K562 (cell line): ENCODE measurements around the gene TRPC4AP.

Experiments used
- CTCF ChIP-seq, 3 experiments: IDR thresholded peaks in 2 of 3; conservative IDR thresholded peaks in 1 of 3; 2 replicates each; pipeline ENCODE4 v1.5.1; 2011 to 2012; ENCODE audit warnings: low read length in 3 of 3, mild to moderate bottlenecking in 3 of 3, control low read depth in 2 of 3, improper control_type of control experiment in 1 of 3, inconsistent platforms in 1 of 3, low read depth in 1 of 3, mixed read lengths in 1 of 3, moderate library complexity in 1 of 3; ENCODE audit not compliant: insufficient read depth in 2 of 3
- FOXK2 ChIP-seq, 2 experiments: fragments of 450-650 bp; IDR thresholded peaks in 1 of 2; conservative IDR thresholded peaks in 1 of 2; 2 replicates each; pipeline ENCODE4 v1.6.1; 2016; ENCODE audit warnings: low read depth in 2 of 2, mild to moderate bottlenecking in 1 of 2
- PCBP2 ChIP-seq: fragments of 200-400 bp; formaldehyde crosslinking; IDR thresholded peaks from 2 replicates; pipeline ENCODE4 v1.6.1; 2018; ENCODE audit warnings: low read length, low read depth, mild to moderate bottlenecking, moderate library complexity; ENCODE audit not compliant: poor library complexity, severe bottlenecking
- POLR2A ChIP-seq: fragments of 450-650 bp; conservative IDR thresholded peaks from 2 replicates; pipeline ENCODE4 v1.6.1; 2016
- ZNF57 ChIP-seq: fragments of 450-650 bp; formaldehyde crosslinking; IDR thresholded peaks from 2 replicates; pipeline ENCODE4 v1.4.0; 2020; ENCODE audit warnings: mild to moderate bottlenecking, moderate library complexity
- TF ChIP-seq, protein P1 (sequence below), 2 experiments: IDR thresholded peaks in 1 of 2; conservative IDR thresholded peaks in 1 of 2; 2 replicates each; pipeline ENCODE4 v1.6.1; 2016; ENCODE audit warnings: low read depth in 2 of 2, mild to moderate bottlenecking in 1 of 2, missing compliant biosample characterization in 1 of 2, missing genetic modification characterization in 1 of 2, moderate library complexity in 1 of 2
- TF ChIP-seq, protein P2 (sequence below), 2 experiments: fragments of 450-650 bp in 1 of 2; sonication (generic) in 1 of 2; formaldehyde crosslinking; conservative IDR thresholded peaks; 2 replicates each; pipeline versions ENCODE4 v1.4.0 to v1.8.1; 2020 to 2022; ENCODE audit warnings: mild to moderate bottlenecking in 1 of 2, missing genetic modification reagents in 1 of 2

- TF ChIP-seq PCBP2 (no peak), ZNF57 (CRISPR knock-in tag) (no peak), CTCF (IDR thresholded peaks at IDR 0.05 in 2 of 3, conservative IDR thresholded peaks at IDR 0.05 in 1 of 3; ENCODE audit: insufficient read depth in 2 of 3, low read depth in 1 of 3, low read length in 3 of 3) (no peak), POLR2A (no peak), FOXK2 (conservative IDR thresholded peaks at IDR 0.05 in 1 of 2, IDR thresholded peaks at IDR 0.05 in 1 of 2; ENCODE audit: low read depth in 2 of 2) (no peak)
- TF ChIP-seq, protein P1, sequence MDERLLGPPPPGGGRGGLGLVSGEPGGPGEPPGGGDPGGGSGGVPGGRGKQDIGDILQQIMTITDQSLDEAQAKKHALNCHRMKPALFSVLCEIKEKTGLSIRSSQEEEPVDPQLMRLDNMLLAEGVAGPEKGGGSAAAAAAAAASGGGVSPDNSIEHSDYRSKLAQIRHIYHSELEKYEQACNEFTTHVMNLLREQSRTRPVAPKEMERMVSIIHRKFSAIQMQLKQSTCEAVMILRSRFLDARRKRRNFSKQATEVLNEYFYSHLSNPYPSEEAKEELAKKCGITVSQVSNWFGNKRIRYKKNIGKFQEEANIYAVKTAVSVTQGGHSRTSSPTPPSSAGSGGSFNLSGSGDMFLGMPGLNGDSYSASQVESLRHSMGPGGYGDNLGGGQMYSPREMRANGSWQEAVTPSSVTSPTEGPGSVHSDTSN (CRISPR knock-in tag; IDR thresholded peaks at IDR 0.05; ENCODE audit: low read depth) = no peak
- TF ChIP-seq, protein P1 (tag; conservative IDR thresholded peaks at IDR 0.05; ENCODE audit: low read depth) = no peak
- TF ChIP-seq, protein P2, sequence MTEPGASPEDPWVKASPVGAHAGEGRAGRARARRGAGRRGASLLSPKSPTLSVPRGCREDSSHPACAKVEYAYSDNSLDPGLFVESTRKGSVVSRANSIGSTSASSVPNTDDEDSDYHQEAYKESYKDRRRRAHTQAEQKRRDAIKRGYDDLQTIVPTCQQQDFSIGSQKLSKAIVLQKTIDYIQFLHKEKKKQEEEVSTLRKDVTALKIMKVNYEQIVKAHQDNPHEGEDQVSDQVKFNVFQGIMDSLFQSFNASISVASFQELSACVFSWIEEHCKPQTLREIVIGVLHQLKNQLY (CRISPR knock-in tag; conservative IDR thresholded peaks at IDR 0.05) = no peak
These were observed 30.3 kb upstream of the TRPC4AP start for GRCh38 chr20:35122756-35123405.
